SKM-1 treated with dmso at 0.1 percent for 144 hours (cell line): ENCODE measurements around the gene FUT2.
"Not testable (repeated sequence)": the region's sequence is repeated elsewhere in the genome, so short reads cannot be mapped to it uniquely, and the experiment has no call there.

ENCODE experiments used
- DNase-seq: peaks from one replicate; lab custom pipeline; 2025; ENCODE audit not compliant: unreplicated experiment; lab: John Stamatoyannopoulos, UW

Gene FUT2

GRCh38 chr19:48670699-48671445 lies 24.9 kb upstream of the FUT2 start:
- DNase-seq, result no peak

DNA sequence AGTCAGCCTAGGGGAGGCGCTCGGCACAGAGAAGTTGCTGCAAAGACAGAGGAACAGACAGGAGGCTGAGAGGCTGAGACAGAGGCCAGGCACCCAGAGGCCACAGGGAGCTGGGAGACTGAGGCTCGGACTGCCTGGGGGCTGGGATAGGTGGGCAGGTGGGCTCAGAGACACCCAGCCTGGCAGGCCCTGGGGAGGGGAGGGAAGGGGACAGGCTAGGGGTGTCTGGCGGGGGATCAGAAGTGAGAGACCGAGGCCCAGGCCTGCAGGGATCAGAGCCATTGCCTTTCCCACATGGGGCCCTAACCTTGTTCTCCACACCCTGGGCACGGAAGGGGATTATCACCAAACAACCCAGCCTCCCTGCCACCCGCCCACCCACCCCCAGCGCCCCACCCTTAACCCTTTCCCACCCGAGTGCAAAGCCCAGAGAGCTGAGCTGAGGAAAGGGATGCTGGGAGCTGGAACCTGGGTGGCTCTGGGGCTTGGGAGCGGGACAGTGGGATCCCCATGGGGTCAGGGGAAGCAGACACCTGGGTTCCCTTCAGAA lies 24.2 kb upstream of the FUT2 start:
- DNase-seq, result no peak

- no peak for DNase-seq
These were observed 22.8 kb upstream of the FUT2 start, which contains the start of gene NTN5 for GRCh38 chr19:48672994-48673393. NTN5 (minus strand) TSS chr19:48673017; CDS start chr19:48670986, 2,031 bp downstream.

- no peak for DNase-seq
These were observed 22.2 kb upstream of the FUT2 start for GRCh38 chr19:48673436-48674100.

GRCh38 chr19:48674216-48674809 lies 21.5 kb upstream of the FUT2 start:
- DNase-seq, result no peak

DNA sequence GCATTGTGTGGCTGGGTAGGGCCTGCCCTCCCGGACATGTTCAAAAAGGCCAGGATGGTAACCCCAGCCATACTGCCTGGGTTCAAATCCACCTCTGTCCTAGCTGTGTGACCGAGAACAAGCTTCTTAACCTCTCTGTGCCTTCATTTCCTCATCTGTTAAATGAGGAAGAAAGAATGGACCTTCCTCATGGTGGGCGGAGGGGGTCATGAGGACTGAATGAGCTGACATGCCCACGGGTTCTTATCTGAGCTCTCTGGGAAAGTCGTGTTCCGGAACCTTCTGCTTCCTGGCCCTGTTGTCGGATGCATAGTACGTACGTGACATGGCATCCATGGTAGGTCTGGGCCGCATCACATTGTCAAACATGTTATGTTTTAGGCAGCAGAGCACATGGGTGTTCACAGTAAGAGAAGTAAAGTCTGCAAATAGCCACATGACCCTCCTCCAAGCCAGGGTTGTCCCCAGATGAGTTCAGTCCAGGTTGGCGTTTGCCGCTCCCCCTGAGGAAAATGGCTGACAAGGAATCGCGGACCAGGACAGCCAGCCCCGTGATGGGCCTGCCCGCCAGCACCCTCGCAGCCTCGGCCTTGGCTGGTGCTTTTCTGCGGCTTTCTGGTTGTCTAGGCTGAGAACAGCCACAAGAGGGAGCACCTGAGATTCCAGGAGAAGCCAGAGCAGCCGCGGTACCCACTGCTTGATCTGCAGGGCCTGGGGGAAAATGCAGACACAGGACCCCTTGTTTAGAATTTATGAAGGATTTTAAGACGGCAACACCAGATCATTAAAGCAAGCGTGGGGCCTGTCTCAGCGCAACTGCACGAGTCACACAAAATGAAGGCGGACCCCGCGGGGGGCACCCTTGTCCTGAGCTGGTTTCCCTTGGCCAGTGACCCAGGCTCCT lies 20.6 kb upstream of the FUT2 start:
- peak; percentile 42 for DNase-seq

GRCh38 chr19:48676487-48676886 lies 19.3 kb upstream of the FUT2 start:
- no peak for DNase-seq

DNA sequence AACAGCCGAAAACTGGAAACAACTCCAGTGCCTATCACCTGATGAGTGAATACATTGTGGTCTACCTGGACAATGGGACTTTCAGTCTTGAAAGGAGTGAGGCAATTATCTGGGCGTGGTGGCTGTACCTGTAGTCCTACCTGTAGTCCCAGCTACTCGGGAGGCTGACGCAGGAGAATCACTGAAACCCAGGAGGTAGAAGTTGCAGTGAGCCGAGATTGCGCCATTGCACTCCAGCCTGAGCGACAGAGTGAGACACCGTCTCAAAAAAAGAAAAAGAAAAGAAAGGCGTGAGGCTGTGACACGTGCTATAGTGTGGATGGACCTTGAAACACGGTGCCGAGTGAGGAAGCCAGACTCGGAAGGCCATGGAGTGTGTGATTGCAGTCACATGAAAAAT lies 18.9 kb upstream of the FUT2 start:
- DNase-seq, result no peak

DNA sequence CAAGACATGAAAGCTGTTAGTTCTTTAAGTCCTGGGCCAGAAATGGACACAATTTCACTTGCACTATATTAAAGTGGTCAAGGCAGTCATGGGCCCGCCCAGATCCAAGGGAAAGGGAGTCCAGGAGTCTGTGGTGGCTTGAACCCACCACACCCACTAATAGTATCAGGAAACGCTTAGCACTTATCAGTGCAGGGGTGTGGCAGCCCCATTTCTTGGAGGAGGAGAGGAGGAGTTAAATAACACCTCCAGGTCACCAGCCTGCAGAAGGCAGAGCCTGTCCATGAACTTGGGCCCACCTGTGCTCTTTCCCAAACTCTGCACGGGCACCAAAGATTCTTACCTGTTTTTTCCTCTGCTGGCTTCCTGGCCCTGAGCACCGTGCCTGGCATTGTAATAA lies 17.6 kb upstream of the FUT2 start:
- DNase-seq, result no peak

- DNase-seq, result not testable (repeated sequence)
These were observed 15.8 kb upstream of the FUT2 start for GRCh38 chr19:48680006-48680405.

- DNase-seq, result no peak
These were observed 15.2 kb upstream of the FUT2 start for GRCh38 chr19:48680436-48681126.

DNA sequence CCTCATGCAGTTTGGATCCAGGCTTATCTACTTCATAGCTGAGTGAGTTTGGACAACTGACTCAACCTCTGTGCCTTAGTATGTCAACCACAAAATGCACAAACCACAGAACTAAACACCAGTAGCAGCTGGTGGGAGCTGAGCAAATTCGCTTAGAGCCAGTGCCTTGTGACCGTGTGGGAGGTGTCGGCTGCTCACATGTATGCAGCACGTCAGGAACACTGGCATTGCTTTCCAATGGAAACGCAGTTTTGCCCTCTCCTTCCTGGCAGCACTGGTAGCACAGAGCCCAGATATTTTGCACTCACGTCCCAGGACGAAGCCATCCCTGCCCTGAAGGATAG lies 14.7 kb upstream of the FUT2 start:
- no peak for DNase-seq

DNA sequence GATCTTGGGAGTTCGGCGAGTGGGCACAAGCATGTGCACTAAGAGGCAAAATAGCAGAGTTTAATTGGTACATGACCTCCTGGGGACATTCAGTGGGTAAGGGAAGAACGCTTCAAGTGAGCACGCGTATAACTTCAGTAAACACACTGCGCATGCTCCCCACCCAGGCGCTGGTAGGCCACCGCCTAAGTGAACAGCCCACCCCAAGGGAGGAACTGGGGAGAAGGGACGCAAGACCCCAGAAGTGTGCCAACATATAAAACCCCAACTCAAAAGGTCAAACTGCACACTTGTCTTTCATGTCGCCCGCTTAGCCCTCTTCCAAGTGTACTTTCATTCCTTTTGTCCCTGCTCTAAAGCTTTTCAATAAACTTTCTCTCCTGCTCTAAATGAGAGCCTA lies 12.4 kb upstream of the FUT2 start:
- DNase-seq, result no peak

DNA sequence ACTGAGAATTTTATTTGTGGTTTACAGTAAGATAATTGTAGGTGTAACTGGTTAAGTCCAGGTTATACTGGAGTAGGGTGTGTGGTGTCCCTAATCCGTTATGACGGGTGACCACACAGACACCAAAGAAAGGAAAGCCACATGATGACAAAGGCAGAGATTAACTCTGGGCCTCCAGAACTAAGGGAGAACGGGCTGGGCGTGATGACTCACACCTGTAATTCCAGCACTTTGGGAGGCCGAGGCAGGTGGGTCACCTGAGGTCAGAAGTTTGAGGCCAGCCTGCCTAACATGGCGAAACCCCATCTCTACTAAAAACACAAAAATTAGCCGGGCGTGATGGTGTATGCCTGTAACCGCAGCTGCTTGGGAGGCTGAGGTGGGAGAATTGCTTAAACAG lies 10.2 kb upstream of the FUT2 start:
- no peak for DNase-seq

- no peak for DNase-seq
These were observed 9.7 kb upstream of the FUT2 start for GRCh38 chr19:48686088-48686487.

GRCh38 chr19:48686637-48687036 lies 9.1 kb upstream of the FUT2 start:
- not testable (repeated sequence) for DNase-seq

GRCh38 chr19:48687776-48688175 lies 8.0 kb upstream of the FUT2 start:
- DNase-seq, result no peak

DNA sequence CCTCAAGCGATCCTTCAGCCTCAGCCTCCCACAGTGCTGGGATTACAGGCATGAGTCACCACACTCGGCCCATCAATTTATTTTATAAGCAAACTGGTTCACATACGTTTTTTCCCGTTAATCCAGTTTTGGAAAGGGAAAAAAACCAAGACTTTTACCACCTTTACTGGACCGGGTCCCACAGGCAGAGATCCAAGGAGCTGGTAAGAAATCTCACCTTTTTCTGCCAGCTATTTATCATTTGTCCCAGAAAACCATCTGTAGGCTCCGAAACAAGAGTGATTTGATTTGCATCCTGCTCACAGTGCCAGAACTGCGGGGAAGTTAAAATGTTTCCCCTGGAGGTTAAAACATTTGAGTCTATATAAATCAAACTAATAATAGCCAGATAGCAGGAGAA lies 6.3 kb upstream of the FUT2 start:
- no peak for DNase-seq

DNA sequence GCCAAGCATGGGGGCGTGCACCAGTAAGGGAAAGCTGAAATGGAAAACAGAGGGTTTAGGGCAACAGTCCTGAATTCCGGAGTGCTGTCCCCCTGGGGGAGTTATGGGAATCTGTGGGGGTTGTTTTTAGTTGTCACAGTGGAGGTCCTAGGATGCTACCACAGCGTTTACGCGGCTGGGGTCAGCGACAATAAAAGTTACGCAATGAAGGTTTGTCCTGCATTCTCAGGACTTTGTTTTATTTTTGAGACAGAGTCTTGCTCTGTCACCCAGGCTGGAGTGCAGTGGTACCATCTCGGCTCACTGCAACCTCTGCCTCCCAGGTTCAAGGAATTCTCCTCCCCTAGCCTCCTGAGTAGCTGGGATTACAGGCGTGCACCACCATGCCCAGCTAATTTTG lies 2.1 kb upstream of the FUT2 start:
- DNase-seq, result not testable (repeated sequence)

GRCh38 chr19:48696353-48697010 lies 711 bp downstream of the FUT2 start:
- DNase-seq, result no peak
